ENCODE measurements around the gene PLCL1. TPM values are rescaled to one million over a fixed set of nuclear protein-coding genes. Genes with fewer than 3 reads are reported as not detected.

PLCL1 gene
- total and polyA plus RNA-seq, 2 experiments from 2014 or later: 0.80 to 2.3 TPM

- in situ Hi-C loops (cut with MboI): no loop called here
- peaks cover 25% of the 10 kb centered on the region for H3F3A ChIP-seq (ENCODE audit: insufficient read depth)
- H3K27ac ChIP-seq: no peak overlapping the region
- WGBS, 2 experiments (ENCODE audit: low coverage in 1 of 2, low lambda C conversion rate in 2 of 2, missing lambda C conversion rate in 2 of 2): 88 to 90% methylated on average over 3 of the region's 3 CpGs
- H3K4me3 ChIP-seq: no peak overlapping the region
- no peaks in the 10 kb centered on the region for H4K20me1 ChIP-seq (ENCODE audit: insufficient read depth)
- peaks cover 22% of the 10 kb centered on the region for H3K4me1 ChIP-seq (ENCODE audit: insufficient read depth)
- DNase-seq: no peak
- TF ChIP-seq EZH2phosphoT487 (IDR thresholded peaks at IDR 0.05; ENCODE audit: insufficient read depth, low read depth) (no peak), EZH2 (IDR thresholded peaks at IDR 0.05; ENCODE audit: insufficient read depth, poor library complexity, severe bottlenecking) (no peak)
- no peaks in the 10 kb centered on the region for H3K9me3 ChIP-seq (ENCODE audit: low read depth)
- H3K27me3 ChIP-seq (replicated peaks; ENCODE audit: insufficient read depth): no peaks in the 10 kb centered on the region
- no peaks in the 10 kb centered on the region for H3K79me2 ChIP-seq (ENCODE audit: insufficient read depth)
- no peaks in the 10 kb centered on the region for H3K36me3 ChIP-seq (ENCODE audit: low read depth)
- H3K9ac ChIP-seq: no peak overlapping the region
- no peaks in the 10 kb centered on the region for H3K9me2 ChIP-seq (ENCODE audit: insufficient read depth)
- no peak overlapping the region for H3K4me2 ChIP-seq (ENCODE audit: unreplicated experiment)
- H2AFZ ChIP-seq: no peak overlapping the region
Measured at GRCh38 chr2:198097630-198098029, 293.2 kb downstream of the PLCL1 start.

- no peaks in the 10 kb centered on the region for H3K9me3 ChIP-seq (ENCODE audit: low read depth)
- H3K4me1 ChIP-seq (ENCODE audit: insufficient read depth): peaks cover 26% of the 10 kb centered on the region
- no peak for DNase-seq
- TF ChIP-seq EZH2 (IDR thresholded peaks at IDR 0.05; ENCODE audit: insufficient read depth, poor library complexity, severe bottlenecking): no peak
- H2AFZ ChIP-seq: peak overlapping the region; percentile 61
- peak overlapping the region; percentile 2; the same call in 1 of the 2 replicates for H3K9ac ChIP-seq
- H3K79me2 ChIP-seq (ENCODE audit: insufficient read depth): no peaks in the 10 kb centered on the region
- H3K36me3 ChIP-seq (ENCODE audit: low read depth): no peaks in the 10 kb centered on the region
- H3K9me2 ChIP-seq (ENCODE audit: insufficient read depth): no peaks in the 10 kb centered on the region
- H3K4me2 ChIP-seq (ENCODE audit: unreplicated experiment): no peak overlapping the region
- WGBS, 2 experiments (ENCODE audit: low coverage in 1 of 2, low lambda C conversion rate in 2 of 2, missing lambda C conversion rate in 2 of 2): 93 to 95% methylated on average over 1 of the region's 1 CpG
- H3K27me3 ChIP-seq (replicated peaks; ENCODE audit: insufficient read depth): no peaks in the 10 kb centered on the region
- H3F3A ChIP-seq (ENCODE audit: insufficient read depth): peaks cover 25% of the 10 kb centered on the region
- no peaks in the 10 kb centered on the region for H4K20me1 ChIP-seq (ENCODE audit: insufficient read depth)
- H3K4me3 ChIP-seq: no peak overlapping the region
- in situ Hi-C loops (cut with MboI): no loop called here
- H3K27ac ChIP-seq: peak overlapping the region; percentile 30; the same call in 1 of the 2 replicates
Measured at GRCh38 chr2:198098386-198098785, 294.0 kb downstream of the PLCL1 start.

- Histone ChIP-seq H3K4me1 (ENCODE audit: insufficient read depth) (peaks cover 26% of the 10 kb centered on the region), H3K4me3 (no peak overlapping the region)
Measured at GRCh38 chr2:198098918-198099317, 294.5 kb downstream of the PLCL1 start.

GRCh38 chr2:198100346-198100745 lies 296.0 kb downstream of the PLCL1 start:
- no peaks in the 10 kb centered on the region for H3K79me2 ChIP-seq (ENCODE audit: insufficient read depth)
- no peaks in the 10 kb centered on the region for H3K27me3 ChIP-seq (replicated peaks; ENCODE audit: insufficient read depth)
- no peaks in the 10 kb centered on the region for H3K9me2 ChIP-seq (ENCODE audit: insufficient read depth)
- peaks cover 25% of the 10 kb centered on the region for H3F3A ChIP-seq (ENCODE audit: insufficient read depth)
- H4K20me1 ChIP-seq (ENCODE audit: insufficient read depth): no peaks in the 10 kb centered on the region
- 6 to 8% methylated on average over 1 of the region's 1 CpG for WGBS, 2 experiments (ENCODE audit: low coverage in 1 of 2, low lambda C conversion rate in 2 of 2, missing lambda C conversion rate in 2 of 2)
- peaks cover 26% of the 10 kb centered on the region for H3K4me1 ChIP-seq (ENCODE audit: insufficient read depth)
- H3K36me3 ChIP-seq (ENCODE audit: low read depth): no peaks in the 10 kb centered on the region
- no peak overlapping the region for H3K4me3 ChIP-seq
- H2AFZ ChIP-seq: peak overlapping the region; percentile 39; the same call in 1 of the 2 replicates
- H3K9me3 ChIP-seq (ENCODE audit: low read depth): no peaks in the 10 kb centered on the region
- no peak overlapping the region for H3K9ac ChIP-seq
- in situ Hi-C loops (cut with MboI): no loop called here
- H3K27ac ChIP-seq: peak overlapping the region; percentile 59
- no peak for TF ChIP-seq EZH2phosphoT487 (IDR thresholded peaks at IDR 0.05; ENCODE audit: insufficient read depth, low read depth)
- no peak for TF ChIP-seq EZH2 (IDR thresholded peaks at IDR 0.05; ENCODE audit: insufficient read depth, poor library complexity, severe bottlenecking)
- peak; percentile 84 for DNase-seq
- H3K4me2 ChIP-seq (ENCODE audit: unreplicated experiment): peak overlapping the region; percentile 13

More at GRCh38 chr2:198098918-198099317, 294.5 kb downstream of the PLCL1 start:
- Histone ChIP-seq H3K4me2 (ENCODE audit: unreplicated experiment) (peak overlapping the region; percentile 18), H3F3A (ENCODE audit: insufficient read depth) (peaks cover 25% of the 10 kb centered on the region), H3K27ac (peak overlapping the region; percentile 30), H3K9me3 (ENCODE audit: low read depth) (no peaks in the 10 kb centered on the region), H4K20me1 (ENCODE audit: insufficient read depth) (no peaks in the 10 kb centered on the region), H3K79me2 (ENCODE audit: insufficient read depth) (no peaks in the 10 kb centered on the region), H2AFZ (peak overlapping the region; percentile 61), H3K27me3 (replicated peaks; ENCODE audit: insufficient read depth) (no peaks in the 10 kb centered on the region), H3K9ac (peak overlapping the region; percentile 2; the same call in 1 of the 2 replicates), H3K36me3 (ENCODE audit: low read depth) (no peaks in the 10 kb centered on the region), H3K9me2 (ENCODE audit: insufficient read depth) (no peaks in the 10 kb centered on the region)
- TF ChIP-seq EZH2 (IDR thresholded peaks at IDR 0.05; ENCODE audit: insufficient read depth, poor library complexity, severe bottlenecking) (no peak), EZH2phosphoT487 (IDR thresholded peaks at IDR 0.05; ENCODE audit: insufficient read depth, low read depth) (no peak)
- 30% methylated on average over 6 of the region's 6 CpGs for WGBS, 2 experiments (ENCODE audit: low coverage in 1 of 2, low lambda C conversion rate in 2 of 2, missing lambda C conversion rate in 2 of 2)
- in situ Hi-C loops (cut with MboI): no loop called here
- DNase-seq: peak; percentile 83

GRCh38 chr2:198101688-198102087 lies 297.3 kb downstream of the PLCL1 start:
- Histone ChIP-seq H3K79me2 (ENCODE audit: insufficient read depth) (no peaks in the 10 kb centered on the region), H3K27me3 (replicated peaks; ENCODE audit: insufficient read depth) (no peaks in the 10 kb centered on the region), H2AFZ (no peak overlapping the region), H3K9me3 (ENCODE audit: low read depth) (no peaks in the 10 kb centered on the region), H4K20me1 (ENCODE audit: insufficient read depth) (no peaks in the 10 kb centered on the region), H3K36me3 (ENCODE audit: low read depth) (no peaks in the 10 kb centered on the region), H3K9me2 (ENCODE audit: insufficient read depth) (no peaks in the 10 kb centered on the region), H3K27ac (no peak overlapping the region), H3K4me2 (ENCODE audit: unreplicated experiment) (no peak overlapping the region), H3F3A (ENCODE audit: insufficient read depth) (peaks cover 25% of the 10 kb centered on the region), H3K9ac (no peak overlapping the region), H3K4me1 (ENCODE audit: insufficient read depth) (peaks cover 26% of the 10 kb centered on the region), H3K4me3 (no peak overlapping the region)
- in situ Hi-C loops (cut with MboI): no loop called here
- no peak for TF ChIP-seq EZH2phosphoT487 (IDR thresholded peaks at IDR 0.05; ENCODE audit: insufficient read depth, low read depth)
- no peak for TF ChIP-seq EZH2 (IDR thresholded peaks at IDR 0.05; ENCODE audit: insufficient read depth, poor library complexity, severe bottlenecking)
- DNase-seq: no peak
- 98 to 100% methylated on average over 3 of the region's 3 CpGs for WGBS, 2 experiments (ENCODE audit: low coverage in 1 of 2, low lambda C conversion rate in 2 of 2, missing lambda C conversion rate in 2 of 2)

All from GM23248 (cell line).